ENCODE results near the gene NEO1.

Gene NEO1

GRCh38 chr15:73116164-73116563 is 63.9 kb downstream of the NEO1 start:
- Histone ChIP-seq H3K4me1 (peaks cover under 1% of the 10 kb centered on the region; the same call in 1 of the 2 replicates), H3K9me3 (no peaks in the 10 kb centered on the region), H3K27me3 (ENCODE audit: low read depth) (no peaks in the 10 kb centered on the region), H3K4me3 (no peak overlapping the region), H3K36me3 (replicated peaks) (no peaks in the 10 kb centered on the region)
- in situ Hi-C loops (cut with MboI; ENCODE audit: low sequenced_read_pairs), result no loop called here
- DNase-seq (ENCODE audit: low spot score in 2 of 2), result no peak

- in situ Hi-C loops (cut with MboI; ENCODE audit: low sequenced_read_pairs), result no loop called here
- no peaks in the 10 kb centered on the region for H3K4me1 ChIP-seq
- H3K4me3 ChIP-seq, result no peak overlapping the region
- no peaks in the 10 kb centered on the region for H3K9me3 ChIP-seq
- H3K36me3 ChIP-seq (replicated peaks), result no peaks in the 10 kb centered on the region
- no peak for DNase-seq (ENCODE audit: low spot score in 2 of 2)
- no peaks in the 10 kb centered on the region for H3K27me3 ChIP-seq (ENCODE audit: low read depth)
Observed at GRCh38 chr15:73118055-73118454, 65.8 kb downstream of the NEO1 start.

DNA sequence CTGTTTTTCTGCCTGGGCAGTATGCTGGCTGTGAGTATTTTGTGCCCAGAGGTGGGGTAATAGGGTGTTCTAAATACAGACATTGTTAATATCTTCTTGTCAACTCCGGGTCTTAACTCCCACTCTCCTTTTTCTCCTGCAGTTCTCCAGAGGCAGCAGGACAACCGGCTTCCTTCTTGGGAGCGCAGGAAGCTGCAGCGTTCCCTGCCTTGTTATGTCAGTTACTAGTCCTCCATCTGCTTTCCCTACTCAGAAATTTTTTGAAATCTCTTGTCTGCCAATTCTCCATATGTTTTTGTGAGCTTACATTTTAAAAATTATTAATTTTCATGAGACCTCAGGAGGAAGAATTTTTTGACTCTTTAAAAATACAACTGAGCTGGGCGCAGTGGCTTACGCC is 67.2 kb downstream of the NEO1 start:
- H3K4me1 ChIP-seq, result no peaks in the 10 kb centered on the region
- no peaks in the 10 kb centered on the region for H3K36me3 ChIP-seq (replicated peaks)
- no peak overlapping the region for H3K4me3 ChIP-seq
- in situ Hi-C loops (cut with MboI; ENCODE audit: low sequenced_read_pairs), result no loop called here
- DNase-seq (ENCODE audit: low spot score in 2 of 2), result no peak
- no peaks in the 10 kb centered on the region for H3K9me3 ChIP-seq
- no peaks in the 10 kb centered on the region for H3K27me3 ChIP-seq (ENCODE audit: low read depth)

DNA sequence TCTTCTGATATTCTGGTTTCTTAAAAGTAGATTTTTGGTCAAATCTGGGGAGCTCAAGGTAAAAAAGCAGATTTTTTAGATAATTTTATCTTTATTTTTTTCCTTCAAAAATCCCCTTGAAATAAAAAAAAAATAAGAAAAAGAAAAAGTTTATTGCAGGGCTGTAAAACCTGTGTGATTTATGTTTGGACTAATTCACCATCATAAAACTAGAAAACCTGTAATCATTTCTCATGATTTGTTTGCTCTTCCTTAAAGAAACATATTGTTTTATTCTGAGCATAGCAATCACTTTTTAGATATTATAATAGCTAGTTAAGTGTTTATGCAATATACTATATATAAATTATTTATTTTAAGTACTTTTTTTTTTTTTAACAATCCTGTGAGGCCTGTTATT is 68.0 kb downstream of the NEO1 start:
- Histone ChIP-seq H3K27me3 (ENCODE audit: low read depth) (no peaks in the 10 kb centered on the region), H3K36me3 (replicated peaks) (no peaks in the 10 kb centered on the region), H3K4me3 (no peak overlapping the region), H3K9me3 (no peaks in the 10 kb centered on the region), H3K4me1 (no peaks in the 10 kb centered on the region)
- in situ Hi-C loops (cut with MboI; ENCODE audit: low sequenced_read_pairs), result no loop called here
- DNase-seq (ENCODE audit: low spot score in 2 of 2), result no peak

- Histone ChIP-seq H3K4me1 (no peaks in the 10 kb centered on the region), H3K27me3 (ENCODE audit: low read depth) (no peaks in the 10 kb centered on the region), H3K36me3 (replicated peaks) (no peaks in the 10 kb centered on the region), H3K4me3 (no peak overlapping the region), H3K9me3 (no peaks in the 10 kb centered on the region)
- in situ Hi-C loops (cut with MboI; ENCODE audit: low sequenced_read_pairs), result no loop called here
- no peak for DNase-seq (ENCODE audit: low spot score in 2 of 2)
Observed at GRCh38 chr15:73125219-73125618, 73.0 kb downstream of the NEO1 start.

- H3K4me3 ChIP-seq, result no peak overlapping the region
- 0 out of 2 replicates have a peak, but pooled peaks cover 3% of the 10 kb centered on the region for H3K4me1 ChIP-seq
- DNase-seq (ENCODE audit: low spot score in 2 of 2), result peak; percentile 66 to 75
- H3K9me3 ChIP-seq, result no peaks in the 10 kb centered on the region
- H3K27me3 ChIP-seq (ENCODE audit: low read depth), result no peaks in the 10 kb centered on the region
- H3K36me3 ChIP-seq (replicated peaks), result no peaks in the 10 kb centered on the region
- in situ Hi-C loops (cut with MboI; ENCODE audit: low sequenced_read_pairs), result no loop called here
Observed at GRCh38 chr15:73127302-73127936, 75.2 kb downstream of the NEO1 start.

DNA sequence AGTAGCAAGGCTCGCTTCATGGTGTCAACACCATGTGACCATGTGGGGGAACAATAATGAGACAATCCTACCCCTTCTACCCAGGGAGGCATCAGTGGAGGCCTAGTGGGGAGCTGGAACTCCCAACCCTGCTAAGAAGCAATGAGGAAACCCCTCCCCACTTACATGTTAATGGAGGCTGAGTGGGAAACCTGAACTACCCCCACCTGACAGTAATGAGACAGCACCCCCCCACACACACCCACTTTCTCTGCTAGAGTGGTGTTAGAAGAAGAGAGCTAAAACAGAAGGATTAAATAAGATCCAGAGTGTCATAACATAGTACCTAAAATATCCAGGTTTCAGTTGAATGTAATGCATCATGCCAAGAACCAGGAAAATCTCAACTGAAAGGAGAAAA is 78.6 kb downstream of the NEO1 start:
- DNase-seq (ENCODE audit: low spot score in 2 of 2), result no peak
- in situ Hi-C loops (cut with MboI; ENCODE audit: low sequenced_read_pairs), result no loop called here
- Histone ChIP-seq H3K27me3 (ENCODE audit: low read depth) (no peaks in the 10 kb centered on the region), H3K36me3 (replicated peaks) (no peaks in the 10 kb centered on the region), H3K4me1 (0 out of 2 replicates have a peak, but pooled peaks cover 3% of the 10 kb centered on the region), H3K9me3 (no peaks in the 10 kb centered on the region), H3K4me3 (no peak overlapping the region)

- no peak for DNase-seq (ENCODE audit: low spot score in 2 of 2)
- H3K9me3 ChIP-seq, result no peaks in the 10 kb centered on the region
- peaks cover 8% of the 10 kb centered on the region for H3K4me1 ChIP-seq
- in situ Hi-C loops (cut with MboI; ENCODE audit: low sequenced_read_pairs), result no loop called here
- H3K4me3 ChIP-seq, result no peak overlapping the region
- H3K27me3 ChIP-seq (ENCODE audit: low read depth), result no peaks in the 10 kb centered on the region
- no peaks in the 10 kb centered on the region for H3K36me3 ChIP-seq (replicated peaks)
Observed at GRCh38 chr15:73134196-73134595, 81.9 kb downstream of the NEO1 start.

- Histone ChIP-seq H3K4me1 (peaks cover 14% of the 10 kb centered on the region), H3K27me3 (ENCODE audit: low read depth) (no peaks in the 10 kb centered on the region), H3K36me3 (replicated peaks) (no peaks in the 10 kb centered on the region), H3K9me3 (no peaks in the 10 kb centered on the region), H3K4me3 (no peak overlapping the region)
- no peak for DNase-seq (ENCODE audit: low spot score in 2 of 2)
- in situ Hi-C loops (cut with MboI; ENCODE audit: low sequenced_read_pairs), result no loop called here
Observed at GRCh38 chr15:73139041-73139743, 86.9 kb downstream of the NEO1 start.

GRCh38 chr15:73139744-73140553 is 87.7 kb downstream of the NEO1 start:
- Histone ChIP-seq H3K36me3 (replicated peaks) (no peaks in the 10 kb centered on the region), H3K4me3 (no peak overlapping the region), H3K4me1 (peaks cover 14% of the 10 kb centered on the region), H3K27me3 (ENCODE audit: low read depth) (no peaks in the 10 kb centered on the region), H3K9me3 (no peaks in the 10 kb centered on the region)
- DNase-seq (ENCODE audit: low spot score in 2 of 2), result no peak
- in situ Hi-C loops (cut with MboI; ENCODE audit: low sequenced_read_pairs), result no loop called here

DNA sequence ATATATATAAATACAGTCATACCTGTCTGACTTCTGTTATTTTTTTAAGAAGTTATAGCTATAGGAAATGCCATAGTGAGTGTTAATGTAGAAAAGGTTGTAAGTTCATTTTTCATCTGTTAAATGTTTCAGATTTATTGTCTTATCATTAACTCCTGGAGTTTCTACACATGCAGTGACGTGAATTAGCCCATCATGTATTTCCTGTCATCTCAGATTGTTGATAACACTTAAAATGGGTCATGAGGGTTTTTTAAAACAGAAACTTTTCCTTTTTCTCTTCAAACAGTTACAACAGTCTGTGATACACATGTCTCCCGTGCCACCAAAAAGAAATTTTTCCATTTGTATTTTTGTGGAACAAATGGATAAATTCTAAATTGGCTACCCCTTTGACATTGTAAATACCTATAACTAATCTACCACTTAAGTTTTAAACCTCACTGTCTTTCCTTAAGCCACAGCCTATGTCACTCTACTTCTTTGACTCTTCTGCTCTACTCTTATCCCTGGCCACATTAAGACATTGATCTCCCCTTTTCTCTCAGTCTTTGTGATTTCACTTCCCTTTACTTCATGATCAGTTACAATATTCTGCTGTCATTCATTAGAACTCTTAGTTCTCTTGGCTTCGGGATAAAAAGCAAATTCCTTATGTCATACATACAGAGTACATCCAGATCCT is 89.1 kb downstream of the NEO1 start:
- Histone ChIP-seq H3K4me3 (no peak overlapping the region), H3K27me3 (ENCODE audit: low read depth) (no peaks in the 10 kb centered on the region), H3K36me3 (replicated peaks) (no peaks in the 10 kb centered on the region), H3K9me3 (no peaks in the 10 kb centered on the region), H3K4me1 (peaks cover 20% of the 10 kb centered on the region)
- in situ Hi-C loops (cut with MboI; ENCODE audit: low sequenced_read_pairs), result no loop called here
- DNase-seq (ENCODE audit: low spot score in 2 of 2), result no peak

- Histone ChIP-seq H3K9me3 (no peaks in the 10 kb centered on the region), H3K36me3 (replicated peaks) (no peaks in the 10 kb centered on the region), H3K27me3 (ENCODE audit: low read depth) (no peaks in the 10 kb centered on the region), H3K4me3 (no peak overlapping the region), H3K4me1 (peaks cover 28% of the 10 kb centered on the region)
- in situ Hi-C loops (cut with MboI; ENCODE audit: low sequenced_read_pairs), result no loop called here
- DNase-seq (ENCODE audit: low spot score in 2 of 2), result no peak
Observed at GRCh38 chr15:73142802-73143762, 90.8 kb downstream of the NEO1 start.

GRCh38 chr15:73143763-73144155 is 91.5 kb downstream of the NEO1 start:
- no peaks in the 10 kb centered on the region for H3K36me3 ChIP-seq (replicated peaks)
- H3K4me3 ChIP-seq, result no peak overlapping the region
- in situ Hi-C loops (cut with MboI; ENCODE audit: low sequenced_read_pairs), result no loop called here
- H3K9me3 ChIP-seq, result no peaks in the 10 kb centered on the region
- peaks cover 27% of the 10 kb centered on the region for H3K4me1 ChIP-seq
- no peak for DNase-seq (ENCODE audit: low spot score in 2 of 2)
- H3K27me3 ChIP-seq (ENCODE audit: low read depth), result no peaks in the 10 kb centered on the region

Data from HAP-1 (cell line).